ENCODE measurements around the gene LZIC.
A peak's percentile ranks its signal among the peaks of the same experiment; 100 is the strongest.
"Not testable (repeated sequence)": the region's sequence is repeated elsewhere in the genome, so short reads cannot be mapped to it uniquely, and the experiment has no call there.

Gene LZIC

GRCh38 chr1:9942939-9943788 lies at the start of gene LZIC, which contains the start of gene NMNAT1:
Gene LZIC (minus strand): TSS chr1:9943391. CDS start chr1:9936619, 6,772 bp downstream.
Gene NMNAT1 (plus strand): TSS chr1:9943475. CDS start chr1:9972074, 28,599 bp downstream.
- DNase-seq = peak; percentile 87

DNA sequence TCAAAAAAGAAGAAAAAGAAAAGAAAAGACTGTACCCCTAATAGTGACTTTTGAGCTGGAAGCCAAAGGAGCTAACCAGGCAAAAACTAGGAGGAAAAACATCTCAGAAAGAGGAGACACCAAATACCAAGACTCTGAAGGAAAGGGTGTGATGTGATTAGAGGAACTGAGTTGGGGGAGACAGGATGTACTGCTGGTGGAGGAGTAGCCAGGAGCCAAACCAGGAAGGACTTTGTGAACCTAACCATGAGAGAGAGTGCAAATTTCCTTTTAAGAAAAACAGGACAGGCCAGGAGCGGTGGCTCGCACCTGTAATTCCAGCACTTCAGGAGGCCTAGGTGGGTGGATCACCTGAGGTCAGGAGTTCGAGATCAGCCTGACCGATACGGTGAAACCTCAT lies 49.7 kb upstream of the LZIC start:
- no peak for DNase-seq

DNA sequence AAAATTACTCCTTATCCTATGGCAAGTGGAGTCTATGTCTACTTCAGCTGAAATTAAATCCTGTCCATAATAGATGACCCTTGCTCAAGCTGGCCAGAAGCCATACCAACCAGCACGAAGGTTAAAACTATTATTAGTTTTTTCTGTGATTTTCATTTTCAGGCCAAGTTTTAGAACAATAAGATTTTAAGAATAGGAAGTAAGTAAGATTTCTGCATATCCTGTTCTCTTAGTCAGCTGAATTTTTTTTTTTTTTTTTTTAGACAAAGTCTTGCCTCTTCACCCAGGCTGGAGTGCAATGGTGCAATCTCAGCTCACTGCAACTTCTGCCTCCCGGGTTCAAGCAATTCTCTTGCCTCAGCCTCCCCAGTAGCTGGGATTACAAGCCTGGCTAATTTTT lies 47.8 kb upstream of the LZIC start:
- DNase-seq = peak; percentile 9

GRCh38 chr1:9989773-9990172 lies 46.6 kb upstream of the LZIC start:
- DNase-seq = no peak

- no peak for DNase-seq
These were observed 41.8 kb upstream of the LZIC start for GRCh38 chr1:9985001-9985400.

GRCh38 chr1:9984253-9984652 lies 41.1 kb upstream of the LZIC start:
- DNase-seq = no peak

DNA sequence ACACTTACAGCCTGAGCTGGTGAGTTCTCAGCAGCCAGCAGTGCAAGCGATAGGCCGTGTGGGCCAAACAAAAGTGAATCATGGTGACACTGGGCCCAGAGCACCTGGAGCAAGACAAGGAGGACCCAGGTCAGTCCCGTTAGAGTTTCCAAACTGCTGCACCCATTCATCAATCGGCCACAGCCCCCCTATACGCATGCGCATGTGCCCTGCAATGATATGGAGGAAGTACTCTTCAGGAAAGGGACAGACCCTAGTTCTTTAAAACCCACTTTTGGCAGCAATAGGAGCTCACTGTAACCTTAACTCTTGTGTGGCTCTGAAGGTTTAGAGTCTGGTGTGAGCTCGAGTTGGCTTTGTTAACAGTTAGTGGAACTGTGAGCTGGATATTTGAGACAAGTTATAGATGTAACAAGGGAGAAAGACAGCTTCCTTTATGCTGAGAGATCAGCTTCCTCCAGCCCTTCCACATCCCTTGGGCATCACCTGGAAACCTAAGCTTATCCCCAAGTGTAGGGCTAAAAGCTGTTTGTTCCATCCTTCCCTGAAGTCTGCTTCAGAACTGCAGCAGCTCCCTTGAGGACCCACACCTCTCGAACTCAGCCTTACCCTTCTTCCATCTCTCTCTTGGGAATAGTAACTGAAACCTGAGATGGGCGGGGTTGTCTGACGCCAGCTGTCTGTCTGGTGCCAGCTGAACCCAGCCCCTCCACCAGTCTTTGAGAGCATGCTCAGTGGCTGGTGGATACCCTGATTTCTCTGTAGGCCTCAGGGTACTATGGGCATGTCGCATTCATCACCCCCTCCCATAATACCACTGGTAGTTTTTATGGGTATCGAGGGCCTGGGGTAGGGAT lies 17.7 kb upstream of the LZIC start:
- DNase-seq = no peak

- DNase-seq = no peak
These were observed 16.8 kb upstream of the LZIC start for GRCh38 chr1:9960011-9960410.

GRCh38 chr1:9957726-9958125 lies 14.5 kb upstream of the LZIC start:
- no peak for DNase-seq

DNA sequence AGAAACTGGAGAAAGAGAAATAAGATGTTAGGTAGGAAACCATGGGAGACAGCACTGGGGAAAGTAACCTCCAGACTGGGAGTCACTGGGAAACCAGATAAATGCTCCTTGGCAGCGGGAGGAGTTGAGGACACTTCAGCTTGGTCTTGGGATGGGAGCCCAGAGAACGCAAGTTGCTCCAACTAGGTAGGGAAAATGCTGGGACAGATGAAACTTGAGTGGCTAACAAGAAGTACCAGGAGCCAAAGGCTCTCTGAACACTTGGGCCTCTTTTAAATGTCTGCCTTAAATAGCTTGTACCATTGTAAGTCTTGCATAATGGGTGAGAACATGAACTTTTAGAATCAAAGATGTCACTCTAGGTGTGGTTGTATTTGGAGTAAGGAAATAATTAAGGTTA lies 3.1 kb upstream of the LZIC start:
- no peak for DNase-seq

DNA sequence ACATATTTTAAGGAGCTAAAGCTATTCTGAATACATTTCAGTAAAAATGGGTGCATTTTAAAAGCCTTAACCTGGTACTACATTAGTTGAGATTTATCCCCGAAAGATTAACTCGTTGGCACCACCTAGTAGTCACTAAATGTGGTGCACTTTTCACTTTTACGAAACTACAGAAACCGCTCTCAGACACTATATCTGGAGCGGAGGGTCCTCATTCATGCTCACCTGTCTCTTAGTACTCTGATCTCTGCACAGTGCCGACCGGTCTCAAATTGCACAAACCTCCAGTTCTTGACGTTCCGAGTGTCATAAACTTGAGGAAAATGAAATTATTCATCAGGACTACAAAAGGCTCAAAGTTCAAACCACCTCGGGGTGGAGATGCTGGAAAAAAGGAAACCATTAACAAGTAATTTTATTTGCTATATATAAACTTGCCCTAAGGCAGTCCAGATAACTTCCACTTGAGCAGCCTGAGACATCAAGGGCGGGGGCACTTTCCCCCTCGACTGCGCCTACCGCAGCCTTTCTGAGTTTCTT lies 722 bp downstream of the LZIC start:
- peak; percentile 26 for DNase-seq

DNA sequence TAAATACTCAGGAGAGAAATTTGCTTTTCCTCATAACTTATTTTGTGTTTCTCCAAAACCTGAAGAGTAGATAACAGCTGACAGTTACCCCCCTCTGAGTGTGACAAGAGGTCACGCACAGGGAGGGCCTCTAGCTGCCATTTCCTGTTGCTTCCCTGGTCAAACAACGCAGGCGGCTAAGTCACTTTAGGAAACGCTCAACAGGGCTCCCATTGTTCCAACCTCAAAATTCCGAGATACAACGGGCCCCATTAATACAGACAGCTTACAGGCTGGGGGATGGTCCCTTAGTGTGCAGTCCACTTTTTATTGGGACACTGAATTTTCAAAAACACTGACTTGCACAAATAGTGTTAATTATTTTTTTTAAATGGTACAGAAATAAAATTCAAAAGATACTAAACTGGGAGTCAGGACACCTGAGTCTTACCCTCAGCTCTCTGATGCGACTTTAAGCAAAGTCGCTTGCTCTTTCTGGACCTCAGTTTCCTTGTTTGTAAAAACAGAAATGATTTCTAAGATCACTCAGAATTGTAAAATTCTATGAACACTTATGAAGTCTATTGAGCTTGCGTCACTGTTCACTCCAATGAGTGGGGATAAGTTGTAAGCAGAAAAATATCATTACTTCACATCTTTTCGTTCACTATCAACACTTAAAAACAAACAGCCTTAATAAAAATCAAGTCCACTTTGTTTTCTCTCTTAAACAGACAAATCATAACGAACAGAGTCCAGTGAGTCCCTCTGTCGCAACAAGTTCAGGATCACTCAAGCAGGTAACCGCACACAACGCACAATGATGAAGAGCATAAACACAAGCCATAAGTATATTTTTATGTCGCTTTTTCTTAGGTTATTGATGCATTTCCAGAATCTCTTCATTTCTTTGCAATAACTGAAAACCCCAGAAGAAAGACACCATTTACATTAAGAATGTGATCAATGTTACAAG lies 13.5 kb downstream of the LZIC start:
- DNase-seq = no peak

DNA sequence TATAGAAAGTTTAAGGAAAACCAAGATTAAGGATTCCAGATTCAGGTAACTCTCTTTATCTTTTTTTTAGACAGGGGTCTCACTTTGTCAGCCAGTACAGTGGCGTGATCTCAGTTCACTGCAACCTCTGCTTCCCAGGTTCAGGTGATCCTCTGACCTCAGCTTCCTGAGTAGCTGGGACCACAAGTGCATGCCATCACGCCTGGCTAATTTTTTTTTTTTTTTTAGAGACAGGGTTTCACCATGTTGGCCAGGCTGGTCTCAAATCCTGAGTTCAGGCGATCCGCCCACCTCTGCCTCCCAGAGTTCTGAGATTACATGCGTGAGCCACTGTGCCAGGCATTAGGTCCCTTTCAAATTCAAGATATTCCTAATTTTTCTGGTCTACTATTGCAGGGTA lies 15.9 kb downstream of the LZIC start:
- no peak for DNase-seq

DNA sequence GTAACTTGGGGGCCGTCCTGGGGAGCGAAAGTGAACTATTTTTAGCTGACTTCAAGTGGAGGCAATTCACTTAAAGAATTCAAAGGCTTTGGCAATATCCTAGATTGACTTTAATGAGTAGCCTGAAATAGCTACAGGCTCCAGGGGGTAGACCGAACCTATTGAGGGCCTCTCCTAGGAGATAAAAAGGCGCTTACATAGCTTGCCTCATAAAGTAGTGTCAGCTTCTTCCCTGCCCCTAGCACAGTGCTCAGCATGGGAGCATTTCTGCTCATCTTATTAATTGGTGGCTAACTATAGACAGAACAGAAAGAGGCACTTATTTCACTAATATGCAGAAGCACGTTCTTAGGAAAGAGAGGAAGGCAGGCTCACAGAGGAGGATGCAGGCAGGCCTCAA lies 20.8 kb downstream of the LZIC start:
- no peak for DNase-seq

- DNase-seq = no peak
These were observed 22.6 kb downstream of the LZIC start for GRCh38 chr1:9920606-9921005.

- DNase-seq = no peak
These were observed 25.3 kb downstream of the LZIC start for GRCh38 chr1:9917901-9918300.

DNA sequence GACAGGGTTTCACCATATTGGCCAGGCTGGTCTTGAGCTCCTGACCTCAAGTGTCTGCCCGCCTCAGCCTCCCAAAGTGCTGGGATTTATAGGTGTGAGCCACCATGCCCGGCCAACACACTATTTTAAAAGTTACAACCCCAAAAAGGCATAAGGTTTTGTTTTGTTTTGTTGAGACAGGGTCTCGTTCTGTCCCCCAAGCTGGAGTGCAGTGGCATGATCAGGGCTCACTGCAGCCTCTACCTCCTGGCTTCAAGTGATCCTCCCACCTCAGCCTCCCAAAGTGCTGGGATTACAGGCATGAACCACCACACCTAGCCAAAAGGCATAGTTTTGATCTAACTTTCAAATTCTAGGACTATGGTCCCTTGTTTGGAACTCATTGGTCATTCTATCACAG lies 25.7 kb downstream of the LZIC start:
- DNase-seq = not testable (repeated sequence)

DNA sequence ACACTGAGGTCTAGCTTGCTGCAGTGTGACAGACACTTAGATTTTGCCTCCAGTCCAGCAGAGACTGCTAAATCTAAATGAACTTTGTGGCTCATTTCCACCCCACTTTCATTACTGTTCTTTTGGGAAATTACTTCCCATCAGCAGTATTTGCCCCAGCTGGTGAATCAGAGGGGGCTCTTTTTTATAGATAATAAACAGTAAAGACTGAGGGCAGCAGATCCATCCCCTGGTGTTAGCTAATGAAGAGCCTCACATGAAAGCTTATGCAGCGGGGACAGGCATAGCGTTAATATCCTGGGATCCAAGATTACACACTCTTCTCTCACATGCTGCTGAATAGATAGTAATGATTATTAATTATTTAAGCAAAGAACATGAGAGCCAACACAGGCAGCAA lies 26.7 kb downstream of the LZIC start:
- no peak for DNase-seq

DNA sequence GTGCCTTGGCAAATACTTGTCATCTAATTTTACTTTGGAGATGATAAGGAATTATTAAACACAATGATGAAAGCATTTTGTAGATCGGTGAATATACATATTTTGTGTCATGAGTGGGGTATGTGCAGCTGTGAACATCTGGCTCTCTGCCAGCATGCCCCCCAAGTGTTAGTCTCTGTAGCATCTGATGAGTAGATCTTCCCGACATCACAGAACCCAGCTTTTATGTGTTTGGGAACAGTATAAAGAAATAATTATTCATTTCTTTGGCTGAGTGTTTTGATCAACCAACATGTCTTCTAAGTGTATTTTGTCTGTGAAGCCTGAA lies 28.6 kb downstream of the LZIC start:
- DNase-seq = no peak

- DNase-seq = peak; percentile 8
These were observed 30.8 kb downstream of the LZIC start for GRCh38 chr1:9912264-9912936.

GRCh38 chr1:9910423-9911178 lies 32.6 kb downstream of the LZIC start:
- DNase-seq = peak; percentile 97

All from MV-4-11 (cell line).